Ishikawa (cell line): Measurements from ENCODE around the gene TAS2R16.

ENCODE experiments used
- CEBPB ChIP-seq: IDR thresholded peaks from 2 replicates; pipeline ENCODE4 v1.6.1; 2012
- CREB1 ChIP-seq: IDR thresholded peaks from 2 replicates; pipeline ENCODE4 v1.6.1; 2012; ENCODE audit warnings: low read depth
- EP300 ChIP-seq: IDR thresholded peaks from 2 replicates; pipeline ENCODE4 v1.6.1; 2012; ENCODE audit warnings: borderline replicate concordance
- FOXM1 ChIP-seq: IDR thresholded peaks from 2 replicates; pipeline ENCODE4 v1.6.1; 2012; ENCODE audit warnings: low read depth, borderline replicate concordance
- MAX ChIP-seq: IDR thresholded peaks from 2 replicates; pipeline ENCODE4 v1.6.1; 2012
- NFIC ChIP-seq: IDR thresholded peaks from 2 replicates; pipeline ENCODE4 v1.6.1; 2012
- RAD21 ChIP-seq: IDR thresholded peaks from 2 replicates; pipeline ENCODE4 v1.6.1; 2012; ENCODE audit warnings: low read depth
- REST ChIP-seq: IDR thresholded peaks from 2 replicates; pipeline ENCODE4 v1.6.1; 2012; ENCODE audit warnings: low read depth, mild to moderate bottlenecking
- TAF1 ChIP-seq: IDR thresholded peaks from 2 replicates; pipeline ENCODE4 v1.6.1; 2012; ENCODE audit warnings: low read depth, mild to moderate bottlenecking
- TCF12 ChIP-seq: IDR thresholded peaks from 2 replicates; pipeline ENCODE4 v1.6.1; 2012; ENCODE audit warnings: low read depth
- TEAD4 ChIP-seq: IDR thresholded peaks from 2 replicates; pipeline ENCODE4 v1.6.1; 2012
- USF1 ChIP-seq: IDR thresholded peaks from 2 replicates; pipeline ENCODE4 v1.6.1; 2012
- YY1 ChIP-seq: IDR thresholded peaks from 2 replicates; pipeline ENCODE4 v1.6.1; 2012; ENCODE audit warnings: low read depth
- ZBTB7A ChIP-seq: IDR thresholded peaks from 2 replicates; pipeline ENCODE4 v1.6.1; 2012; ENCODE audit warnings: low read depth

The TAS2R16 gene

GRCh38 chr7:123024989-123025758, 29.7 kb upstream of the TAS2R16 start:
- TF ChIP-seq USF1, result no peak
- no peak for TF ChIP-seq TEAD4
- no peak for TF ChIP-seq CEBPB
- no peak for TF ChIP-seq ZBTB7A
- TF ChIP-seq REST, result no peak
- TF ChIP-seq TCF12, result no peak
- no peak for TF ChIP-seq NFIC
- no peak for TF ChIP-seq RAD21

GRCh38 chr7:123023126-123023525, 27.6 kb upstream of the TAS2R16 start:
- TF ChIP-seq MAX (no peak), CREB1 (no peak), NFIC (no peak), TAF1 (no peak), TEAD4 (no peak), TCF12 (no peak), CEBPB (no peak), FOXM1 (no peak), YY1 (no peak)

- TF ChIP-seq ZBTB7A (no peak), USF1 (no peak), TCF12 (no peak), MAX (no peak), REST (no peak), EP300 (no peak), NFIC (no peak), FOXM1 (no peak)
Observed at GRCh38 chr7:123022576-123022975, 27.1 kb upstream of the TAS2R16 start.

GRCh38 chr7:123012435-123012834, 16.9 kb upstream of the TAS2R16 start:
- TF ChIP-seq TAF1 (no peak), MAX (no peak), EP300 (no peak), REST (no peak), RAD21 (no peak), CEBPB (no peak), CREB1 (no peak), FOXM1 (no peak), YY1 (no peak), ZBTB7A (no peak), TCF12 (no peak), USF1 (no peak), TEAD4 (no peak)
